ENCODE data around the gene COX15. TPM values are rescaled to one million over a fixed set of nuclear protein-coding genes. Genes with fewer than 3 reads are reported as not detected.

Gene COX15
- total RNA-seq, 1 experiment from 2014 or later: 34.2 TPM

GRCh38 chr10:99695761-99696160 is 36.2 kb downstream of the COX15 start:
- Histone ChIP-seq H2AK5ac (ENCODE audit: insufficient read length, low read length) (no peak overlapping the region), H3K4me2 (ENCODE audit: insufficient read depth, insufficient read length, low read length) (no peak overlapping the region), H3K14ac (ENCODE audit: insufficient read depth, low read length) (no peak overlapping the region), H2BK120ac (ENCODE audit: low read depth, low read length, poor library complexity, severe bottlenecking) (no peak overlapping the region), H4K5ac (ENCODE audit: insufficient read length, low read depth, low read length) (no peak overlapping the region), H3K27me3 (ENCODE audit: insufficient read depth, low read length) (no peaks in the 10 kb centered on the region), H2BK20ac (ENCODE audit: low read depth, low read length, poor library complexity, severe bottlenecking) (no peak overlapping the region), H3K56ac (ENCODE audit: insufficient read length, low read depth, low read length) (no peak overlapping the region), H3T11ph (ENCODE audit: low read length) (no peak overlapping the region), H3K18ac (ENCODE audit: insufficient read length, low read depth, low read length) (no peak overlapping the region), H3K4me1 (ENCODE audit: insufficient read depth, low read length) (no peaks in the 10 kb centered on the region), H4K8ac (replicated peaks; ENCODE audit: insufficient read length, low read depth, low read length) (no peak overlapping the region), H2BK12ac (ENCODE audit: insufficient read length, low read depth, low read length) (no peak overlapping the region), H3K23ac (ENCODE audit: insufficient read length, low read depth, low read length) (no peak overlapping the region), H2BK5ac (ENCODE audit: insufficient read length, low read length) (no peak overlapping the region), H3K4ac (ENCODE audit: low read depth, low read length) (no peak overlapping the region), H2BK15ac (ENCODE audit: low read depth, low read length) (no peak overlapping the region), H3K9me3 (ENCODE audit: control insufficient read depth, low read depth, low read length) (no peaks in the 10 kb centered on the region), H3K23me2 (ENCODE audit: insufficient read length, low read depth, low read length, poor library complexity, severe bottlenecking) (no peaks in the 10 kb centered on the region), H3K27ac (ENCODE audit: insufficient read length, low read depth, low read length) (no peak overlapping the region), H2AFZ (ENCODE audit: low read length) (no peak overlapping the region), H3K9ac (ENCODE audit: extremely low read depth, insufficient read length, low read length) (no peak overlapping the region), H4K20me1 (ENCODE audit: control insufficient read depth, insufficient read depth, insufficient read length) (no peaks in the 10 kb centered on the region), H4K91ac (ENCODE audit: insufficient read length, low read depth, low read length) (no peak overlapping the region), H3K79me1 (ENCODE audit: insufficient read depth, low read depth, low read length, poor library complexity, severe bottlenecking) (no peaks in the 10 kb centered on the region), H3K79me2 (ENCODE audit: insufficient read depth, low read length) (no peaks in the 10 kb centered on the region)
- TF ChIP-seq, protein P1, sequence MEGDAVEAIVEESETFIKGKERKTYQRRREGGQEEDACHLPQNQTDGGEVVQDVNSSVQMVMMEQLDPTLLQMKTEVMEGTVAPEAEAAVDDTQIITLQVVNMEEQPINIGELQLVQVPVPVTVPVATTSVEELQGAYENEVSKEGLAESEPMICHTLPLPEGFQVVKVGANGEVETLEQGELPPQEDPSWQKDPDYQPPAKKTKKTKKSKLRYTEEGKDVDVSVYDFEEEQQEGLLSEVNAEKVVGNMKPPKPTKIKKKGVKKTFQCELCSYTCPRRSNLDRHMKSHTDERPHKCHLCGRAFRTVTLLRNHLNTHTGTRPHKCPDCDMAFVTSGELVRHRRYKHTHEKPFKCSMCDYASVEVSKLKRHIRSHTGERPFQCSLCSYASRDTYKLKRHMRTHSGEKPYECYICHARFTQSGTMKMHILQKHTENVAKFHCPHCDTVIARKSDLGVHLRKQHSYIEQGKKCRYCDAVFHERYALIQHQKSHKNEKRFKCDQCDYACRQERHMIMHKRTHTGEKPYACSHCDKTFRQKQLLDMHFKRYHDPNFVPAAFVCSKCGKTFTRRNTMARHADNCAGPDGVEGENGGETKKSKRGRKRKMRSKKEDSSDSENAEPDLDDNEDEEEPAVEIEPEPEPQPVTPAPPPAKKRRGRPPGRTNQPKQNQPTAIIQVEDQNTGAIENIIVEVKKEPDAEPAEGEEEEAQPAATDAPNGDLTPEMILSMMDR (conservative IDR thresholded peaks at IDR 0.05): no peak
- Mint-ChIP-seq H3K27ac (no peak overlapping the region; a peak in 1 of 7 replicates), H3K9me3 (no peaks in the 10 kb centered on the region), H3K4me3 (no peak overlapping the region), H3K27me3 (ENCODE audit: low read depth) (no peaks in the 10 kb centered on the region), H3K4me1 (no peaks in the 10 kb centered on the region), H3K36me3 (ENCODE audit: insufficient read depth in 1 of 3, low read depth in 3 of 3) (peaks cover 2 to 51% (median 31%) of the 10 kb centered on the region in 3 experiments; a peak in 6 of 7 replicates)
- DNase-seq: no peak
- WGBS (ENCODE audit: extremely low coverage, insufficient read length, low lambda C conversion rate): no CpG with 5 or more reads among the region's 6 CpGs
